Osteoblast (primary cell): ENCODE results near the gene GDF3. TPM values are rescaled to one million over a fixed set of nuclear protein-coding genes. Genes with fewer than 3 reads are reported as not detected.

Experiments
- DNase-seq: peaks from one replicate; pipeline ENCODE4 v3.0.0; 2011; ENCODE audit warnings: low spot score, mixed read lengths; ENCODE audit not compliant: insufficient read length; ENCODE audit errors: missing footprints
- H2AFZ ChIP-seq: 2 replicates; pipeline ENCODE4 v1.6.0; 2011; ENCODE audit warnings: mild to moderate bottlenecking, low read length
- H3K27ac ChIP-seq: 2 replicates; pipeline ENCODE4 v1.5.1; 2011; ENCODE audit warnings: mild to moderate bottlenecking, low read depth, low read length, moderate library complexity
- H3K27me3 ChIP-seq: 2 replicates; pipeline ENCODE4 v1.6.0; 2012; ENCODE audit warnings: mild to moderate bottlenecking, control low read depth, inconsistent platforms, low read length, moderate library complexity; ENCODE audit not compliant: insufficient read depth
- H3K36me3 ChIP-seq: 2 replicates; pipeline ENCODE4 v1.5.1; 2011; ENCODE audit warnings: mild to moderate bottlenecking, low read length, control low read depth, moderate library complexity; ENCODE audit not compliant: insufficient read depth
- H3K4me1 ChIP-seq: 2 replicates; pipeline ENCODE4 v1.5.1; 2011; ENCODE audit warnings: mild to moderate bottlenecking, low read length, control low read depth, moderate library complexity; ENCODE audit not compliant: insufficient read depth
- H3K4me2 ChIP-seq: 2 replicates; pipeline ENCODE4 v1.6.0; 2011; ENCODE audit warnings: mild to moderate bottlenecking, low read length; ENCODE audit not compliant: insufficient read depth
- H3K4me3 ChIP-seq: fragments of 200-600 bp; sonication (generic); 3 replicates; pipeline ENCODE4 v1.5.1; 2012; ENCODE audit warnings: mild to moderate bottlenecking, low read length, inconsistent platforms; ENCODE audit not compliant: insufficient read depth
- H3K79me2 ChIP-seq: 2 replicates; pipeline ENCODE4 v1.6.0; 2012; ENCODE audit warnings: mild to moderate bottlenecking, low read length, control low read depth, inconsistent platforms; ENCODE audit not compliant: insufficient read depth
- H3K9me3 ChIP-seq: 2 replicates; pipeline ENCODE4 v1.5.1; 2011; ENCODE audit warnings: low read depth, low read length, control low read depth
- H4K20me1 ChIP-seq: 2 replicates; pipeline ENCODE4 v1.6.0; 2012; ENCODE audit warnings: mild to moderate bottlenecking, low read length, control low read depth; ENCODE audit not compliant: insufficient read depth
- total RNA-seq: library from RNA; depleted of rRNA; stranded (reverse); fragments of >200 nt; gene quantifications from 2 replicates; pipeline ENCODE4 v1.2.3, GENCODE V29; 2012
- TF ChIP-seq, protein P1 (sequence below): IDR thresholded peaks from 2 replicates; pipeline ENCODE4 v1.5.1; 2011; ENCODE audit warnings: mild to moderate bottlenecking, low read depth, low read length, moderate library complexity; ENCODE audit errors: extremely low read depth

GDF3 gene
- total RNA-seq, 1 donor: not detected

DNA sequence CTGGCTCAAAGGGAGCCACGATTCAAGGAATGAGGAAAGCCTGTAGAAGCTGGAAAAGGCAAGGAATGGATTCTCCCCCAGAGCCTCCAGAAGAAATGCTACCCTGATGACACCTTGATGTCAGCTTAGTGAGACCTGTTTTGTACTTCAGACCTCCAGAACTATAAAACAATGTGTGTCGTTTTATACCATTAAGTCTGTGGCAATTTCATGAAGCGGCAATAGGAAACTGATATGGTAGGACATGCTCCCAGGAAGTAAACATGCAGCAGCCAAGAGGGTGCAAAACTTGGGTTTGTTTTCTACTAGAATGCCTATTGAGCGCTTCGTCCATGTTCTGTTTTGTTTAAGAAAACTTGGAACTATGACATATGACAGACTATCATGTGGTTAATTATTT lies 27.4 kb downstream of the GDF3 start:
- H2AFZ ChIP-seq: no peak overlapping the region
- H3K27ac ChIP-seq: no peak overlapping the region
- H4K20me1 ChIP-seq: no peaks in the 10 kb centered on the region
- H3K4me3 ChIP-seq: no peak overlapping the region
- H3K79me2 ChIP-seq: no peaks in the 10 kb centered on the region
- DNase-seq: peak; percentile 21
- H3K27me3 ChIP-seq: no peaks in the 10 kb centered on the region
- no peaks in the 10 kb centered on the region for H3K36me3 ChIP-seq
- no peak overlapping the region for H3K4me2 ChIP-seq
- H3K4me1 ChIP-seq: no peaks in the 10 kb centered on the region
- TF ChIP-seq, protein P1, sequence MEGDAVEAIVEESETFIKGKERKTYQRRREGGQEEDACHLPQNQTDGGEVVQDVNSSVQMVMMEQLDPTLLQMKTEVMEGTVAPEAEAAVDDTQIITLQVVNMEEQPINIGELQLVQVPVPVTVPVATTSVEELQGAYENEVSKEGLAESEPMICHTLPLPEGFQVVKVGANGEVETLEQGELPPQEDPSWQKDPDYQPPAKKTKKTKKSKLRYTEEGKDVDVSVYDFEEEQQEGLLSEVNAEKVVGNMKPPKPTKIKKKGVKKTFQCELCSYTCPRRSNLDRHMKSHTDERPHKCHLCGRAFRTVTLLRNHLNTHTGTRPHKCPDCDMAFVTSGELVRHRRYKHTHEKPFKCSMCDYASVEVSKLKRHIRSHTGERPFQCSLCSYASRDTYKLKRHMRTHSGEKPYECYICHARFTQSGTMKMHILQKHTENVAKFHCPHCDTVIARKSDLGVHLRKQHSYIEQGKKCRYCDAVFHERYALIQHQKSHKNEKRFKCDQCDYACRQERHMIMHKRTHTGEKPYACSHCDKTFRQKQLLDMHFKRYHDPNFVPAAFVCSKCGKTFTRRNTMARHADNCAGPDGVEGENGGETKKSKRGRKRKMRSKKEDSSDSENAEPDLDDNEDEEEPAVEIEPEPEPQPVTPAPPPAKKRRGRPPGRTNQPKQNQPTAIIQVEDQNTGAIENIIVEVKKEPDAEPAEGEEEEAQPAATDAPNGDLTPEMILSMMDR: no peak
- no peaks in the 10 kb centered on the region for H3K9me3 ChIP-seq

DNA sequence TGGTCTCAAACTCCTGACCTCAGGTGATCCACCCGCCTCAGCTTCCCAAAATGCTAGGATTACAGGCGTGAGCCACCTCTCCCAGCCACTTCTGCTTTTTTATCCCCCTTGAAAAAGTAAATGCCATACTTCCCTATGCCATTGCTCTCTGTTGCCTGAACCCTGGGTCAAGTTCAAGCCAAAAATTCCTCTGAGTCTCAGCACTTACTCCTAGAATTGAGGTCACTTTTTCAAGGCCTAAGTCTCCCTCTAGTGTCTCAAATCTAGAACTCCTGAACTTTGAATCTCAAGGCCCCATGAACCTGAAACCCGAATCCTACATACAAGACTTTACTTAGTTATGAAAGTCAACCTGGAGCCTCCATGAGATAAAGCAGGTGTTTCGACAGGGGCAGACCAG lies 28.4 kb downstream of the GDF3 start:
- H3K4me1 ChIP-seq: no peaks in the 10 kb centered on the region
- H3K36me3 ChIP-seq: no peaks in the 10 kb centered on the region
- no peaks in the 10 kb centered on the region for H3K79me2 ChIP-seq
- no peak overlapping the region for H3K4me2 ChIP-seq
- peak; percentile 74 for DNase-seq
- H3K9me3 ChIP-seq: no peaks in the 10 kb centered on the region
- H3K27me3 ChIP-seq: no peaks in the 10 kb centered on the region
- H3K4me3 ChIP-seq: no peak overlapping the region
- no peaks in the 10 kb centered on the region for H4K20me1 ChIP-seq
- TF ChIP-seq, protein P1: peak; percentile 23
- no peak overlapping the region for H3K27ac ChIP-seq
- no peak overlapping the region for H2AFZ ChIP-seq

DNA sequence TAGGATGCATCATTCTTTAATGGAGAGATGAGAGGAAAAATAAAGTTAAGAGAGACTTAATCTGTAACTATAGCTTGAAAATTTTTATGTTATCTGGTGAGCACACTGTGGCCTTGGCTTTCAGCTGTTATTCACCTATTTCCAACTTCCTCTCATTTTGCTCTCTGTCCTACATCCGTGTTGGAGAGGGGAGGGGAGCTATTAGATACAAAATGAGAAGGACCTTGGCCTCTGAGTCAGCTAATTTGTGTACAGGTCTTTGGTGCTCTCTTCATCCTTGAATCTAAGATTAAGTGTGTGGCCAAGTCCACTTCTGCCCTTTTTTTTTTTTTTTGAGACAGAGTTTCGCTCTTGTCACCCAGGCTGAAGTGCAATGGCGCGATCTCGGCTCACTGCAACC lies 29.0 kb downstream of the GDF3 start:
- Histone ChIP-seq H3K36me3 (no peaks in the 10 kb centered on the region), H3K4me2 (no peak overlapping the region), H3K4me1 (no peaks in the 10 kb centered on the region), H3K27me3 (no peaks in the 10 kb centered on the region), H3K4me3 (no peak overlapping the region), H3K9me3 (no peaks in the 10 kb centered on the region), H3K79me2 (no peaks in the 10 kb centered on the region), H3K27ac (no peak overlapping the region), H4K20me1 (no peaks in the 10 kb centered on the region), H2AFZ (no peak overlapping the region)
- DNase-seq: peak; percentile 42
- TF ChIP-seq, protein P1: no peak

DNA sequence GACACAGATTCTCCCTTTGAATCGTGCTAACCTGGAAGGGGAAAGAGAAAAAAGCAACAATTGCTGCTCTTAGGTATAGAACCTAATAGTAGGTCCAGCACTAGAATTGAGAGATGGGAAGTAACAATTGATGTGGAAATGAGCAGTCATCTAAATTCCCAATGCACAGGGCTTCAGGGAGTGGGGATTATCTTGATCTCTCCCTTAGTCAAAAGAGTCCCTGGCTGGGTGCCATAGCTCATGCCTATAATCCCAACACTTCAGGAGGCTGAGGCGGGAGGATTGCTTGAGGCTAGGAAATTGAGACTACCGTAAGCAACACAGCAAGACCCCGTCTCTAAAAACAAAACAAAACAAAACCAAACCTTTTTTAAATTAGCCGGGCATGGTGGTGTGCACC lies 33.8 kb downstream of the GDF3 start:
- TF ChIP-seq, protein P1: no peak
- Histone ChIP-seq H3K9me3 (no peaks in the 10 kb centered on the region), H3K4me3 (no peak overlapping the region), H3K27ac (no peak overlapping the region), H4K20me1 (no peaks in the 10 kb centered on the region), H3K36me3 (no peaks in the 10 kb centered on the region), H3K27me3 (no peaks in the 10 kb centered on the region), H3K4me1 (no peaks in the 10 kb centered on the region), H2AFZ (no peak overlapping the region), H3K4me2 (no peak overlapping the region), H3K79me2 (no peaks in the 10 kb centered on the region)
- DNase-seq: no peak
